Measurements from ENCODE around the gene COX4I2.
"Not testable (repeated sequence)": the region's sequence is repeated elsewhere in the genome, so short reads cannot be mapped to it uniquely, and the experiment has no call there.

Gene COX4I2

GRCh38 chr20:31608251-31608945 lies 29.3 kb upstream of the COX4I2 start:
- no peak for DNase-seq

- not testable (repeated sequence) for DNase-seq
These were observed 25.5 kb upstream of the COX4I2 start for GRCh38 chr20:31612271-31612640.

- no peak for DNase-seq
These were observed 22.3 kb upstream of the COX4I2 start for GRCh38 chr20:31615416-31615815.

- DNase-seq, result no peak
These were observed 20.1 kb upstream of the COX4I2 start for GRCh38 chr20:31617432-31618104.

GRCh38 chr20:31620246-31620645 lies 17.5 kb upstream of the COX4I2 start:
- DNase-seq, result no peak

GRCh38 chr20:31623123-31623505 lies 14.6 kb upstream of the COX4I2 start:
- not testable (repeated sequence) for DNase-seq

GRCh38 chr20:31626534-31626933 lies 11.2 kb upstream of the COX4I2 start:
- DNase-seq, result not testable (repeated sequence)

GRCh38 chr20:31628057-31628456 lies 9.7 kb upstream of the COX4I2 start:
- DNase-seq, result not testable (repeated sequence)

GRCh38 chr20:31630187-31630790 lies 7.4 kb upstream of the COX4I2 start:
- no peak for DNase-seq

GRCh38 chr20:31632548-31633338 lies 5.0 kb upstream of the COX4I2 start:
- DNase-seq, result no peak

GRCh38 chr20:31633339-31633914 lies 4.3 kb upstream of the COX4I2 start:
- DNase-seq, result no peak

GRCh38 chr20:31638317-31638716 lies 605 bp downstream of the COX4I2 start:
- DNase-seq, result no peak

GRCh38 chr20:31638816-31639215 lies 1.1 kb downstream of the COX4I2 start:
- no peak for DNase-seq

GRCh38 chr20:31640259-31640658 lies 2.5 kb downstream of the COX4I2 start:
- DNase-seq, result no peak

GRCh38 chr20:31641391-31641790 lies 3.7 kb downstream of the COX4I2 start:
- no peak for DNase-seq

- no peak for DNase-seq
These were observed 5.1 kb downstream of the COX4I2 start for GRCh38 chr20:31642837-31643236.

GRCh38 chr20:31643522-31643921 lies 5.8 kb downstream of the COX4I2 start:
- no peak for DNase-seq

GRCh38 chr20:31644701-31645100 lies 7.0 kb downstream of the COX4I2 start:
- DNase-seq, result no peak

GRCh38 chr20:31648104-31648503 lies 10.4 kb downstream of the COX4I2 start:
- DNase-seq, result not testable (repeated sequence)

- no peak for DNase-seq
These were observed 15.2 kb downstream of the COX4I2 start for GRCh38 chr20:31652917-31653396.

- no peak for DNase-seq
These were observed 15.8 kb downstream of the COX4I2 start for GRCh38 chr20:31653561-31653960.

GRCh38 chr20:31654534-31654933 lies 16.8 kb downstream of the COX4I2 start:
- DNase-seq, result no peak

Data from stimulated activated naive CD4-positive, alpha-beta T cell (primary cell).